GM21526 (cell line): ENCODE results near the gene MRPL32.

Source experiments
- ATAC-seq: cut with Tn5 transposase; IDR thresholded peaks from one replicate; pipeline ENCODE4 v1.9.1; 2021; ENCODE audit warnings: moderate library complexity; ENCODE audit not compliant: unreplicated experiment, low FRiP score

MRPL32 gene

DNA sequence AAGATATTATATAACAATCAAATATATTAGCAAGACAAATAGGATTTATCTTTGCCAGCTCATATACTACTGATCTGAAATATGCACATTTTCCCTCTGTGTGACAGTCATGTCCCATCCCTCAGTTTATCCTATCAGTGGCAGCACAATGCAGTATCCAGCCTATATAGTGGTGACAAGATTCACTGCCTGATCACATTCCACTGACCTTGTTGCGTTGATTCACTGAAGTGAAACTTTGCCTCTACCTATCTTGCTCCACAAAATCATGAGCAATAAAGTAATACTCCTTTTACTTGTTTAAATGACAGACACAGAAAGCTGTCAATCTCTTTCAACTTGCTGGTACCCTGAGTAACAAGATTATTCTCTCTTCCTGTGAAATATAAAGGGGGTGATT is 6.5 kb upstream of the MRPL32 start:
- no peak for ATAC-seq

DNA sequence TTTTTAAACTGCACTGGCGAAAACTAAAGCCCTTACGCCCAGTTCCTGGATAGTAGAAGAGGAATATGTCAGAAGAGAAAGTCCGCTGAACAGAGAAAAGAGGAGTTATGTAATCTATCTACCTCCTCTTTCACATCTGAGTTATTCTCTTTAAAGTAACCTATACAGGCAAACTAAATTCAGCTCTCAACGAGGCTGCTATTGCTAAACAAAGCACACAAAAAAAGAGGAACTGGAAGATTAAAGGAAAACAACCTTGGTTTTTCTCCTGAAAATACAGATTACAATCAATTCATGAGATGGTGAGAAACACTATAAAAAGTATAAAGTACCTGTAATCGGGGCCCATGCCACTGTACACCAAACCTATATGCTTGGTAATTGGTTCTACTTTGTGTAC is 6.0 kb upstream of the MRPL32 start:
- no peak for ATAC-seq

DNA sequence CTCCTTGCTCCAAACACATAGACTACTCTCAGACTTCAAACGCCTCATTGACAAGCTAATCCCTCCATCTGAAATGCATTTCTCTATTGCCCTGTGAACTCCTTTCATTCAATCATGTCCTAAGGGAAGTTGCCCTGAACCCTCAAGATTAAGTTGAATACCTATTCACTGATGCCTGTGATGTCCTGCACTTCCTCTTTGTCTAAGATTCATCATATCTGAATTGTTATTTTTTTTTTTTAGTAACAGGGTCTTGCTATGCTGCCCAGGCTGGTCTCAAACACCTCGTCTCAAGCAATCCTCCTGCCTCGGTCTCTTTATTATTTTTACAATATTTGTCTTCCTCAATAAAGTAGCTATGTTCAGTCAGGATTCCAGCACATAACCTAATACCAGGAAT is 3.4 kb upstream of the MRPL32 start:
- ATAC-seq, result no peak

DNA sequence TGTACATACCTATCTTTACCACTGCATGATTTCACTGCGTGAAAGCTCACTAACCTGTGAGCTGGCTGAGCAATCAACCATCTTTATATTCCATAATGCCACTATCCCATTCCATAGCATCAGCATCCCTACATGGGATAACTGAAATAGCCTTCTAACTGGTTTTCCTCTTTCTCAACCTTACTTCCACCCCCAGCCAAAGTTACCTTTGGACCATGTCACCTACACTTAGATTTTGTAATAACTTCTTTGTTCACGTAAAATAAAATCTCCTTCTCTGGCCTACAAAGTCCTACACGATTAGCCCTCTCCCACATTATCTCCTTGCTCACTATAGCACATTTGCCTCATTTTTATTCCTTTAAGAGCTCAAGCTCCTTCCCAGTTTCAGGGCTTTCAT is 2.7 kb upstream of the MRPL32 start:
- no peak for ATAC-seq

DNA sequence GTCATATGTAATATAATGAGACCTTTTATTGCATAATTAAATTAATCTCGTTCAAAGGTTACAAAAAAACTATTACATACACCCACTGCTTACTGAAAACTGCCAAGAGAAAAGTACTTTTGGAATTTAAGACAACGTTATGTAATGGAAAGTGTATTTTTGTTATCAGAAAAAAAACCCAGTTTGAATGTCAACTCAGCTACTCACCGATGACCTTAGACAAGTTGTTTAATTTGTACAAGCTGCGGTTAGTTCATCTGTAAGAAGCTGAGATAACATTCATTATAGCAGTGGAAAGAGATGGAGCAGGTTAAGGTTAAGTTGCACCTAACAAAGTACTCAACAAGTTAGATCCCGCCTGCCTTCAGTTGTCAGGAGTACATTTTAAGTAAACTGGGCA is 1.3 kb upstream of the MRPL32 start:
- ATAC-seq, result no peak

DNA sequence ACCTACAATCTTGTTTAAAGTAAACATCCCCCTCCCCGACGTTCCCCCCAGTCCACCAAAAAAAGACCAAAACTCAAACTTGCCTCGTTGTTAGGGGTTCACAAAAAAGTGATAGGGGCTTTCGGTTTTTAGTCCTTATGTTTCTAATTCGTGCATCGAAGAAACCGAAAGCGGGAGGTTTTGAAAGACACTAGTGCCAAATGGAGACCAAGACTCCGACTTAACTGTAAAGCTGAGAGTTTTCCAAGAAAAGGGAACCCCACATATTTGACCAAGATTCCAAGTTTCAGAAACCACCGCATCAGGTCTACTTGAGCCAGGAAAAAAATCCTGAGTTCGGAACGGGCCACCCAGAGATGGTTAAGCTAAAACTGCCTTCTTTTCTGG is 736 bp upstream of the MRPL32 start:
- no peak for ATAC-seq

DNA sequence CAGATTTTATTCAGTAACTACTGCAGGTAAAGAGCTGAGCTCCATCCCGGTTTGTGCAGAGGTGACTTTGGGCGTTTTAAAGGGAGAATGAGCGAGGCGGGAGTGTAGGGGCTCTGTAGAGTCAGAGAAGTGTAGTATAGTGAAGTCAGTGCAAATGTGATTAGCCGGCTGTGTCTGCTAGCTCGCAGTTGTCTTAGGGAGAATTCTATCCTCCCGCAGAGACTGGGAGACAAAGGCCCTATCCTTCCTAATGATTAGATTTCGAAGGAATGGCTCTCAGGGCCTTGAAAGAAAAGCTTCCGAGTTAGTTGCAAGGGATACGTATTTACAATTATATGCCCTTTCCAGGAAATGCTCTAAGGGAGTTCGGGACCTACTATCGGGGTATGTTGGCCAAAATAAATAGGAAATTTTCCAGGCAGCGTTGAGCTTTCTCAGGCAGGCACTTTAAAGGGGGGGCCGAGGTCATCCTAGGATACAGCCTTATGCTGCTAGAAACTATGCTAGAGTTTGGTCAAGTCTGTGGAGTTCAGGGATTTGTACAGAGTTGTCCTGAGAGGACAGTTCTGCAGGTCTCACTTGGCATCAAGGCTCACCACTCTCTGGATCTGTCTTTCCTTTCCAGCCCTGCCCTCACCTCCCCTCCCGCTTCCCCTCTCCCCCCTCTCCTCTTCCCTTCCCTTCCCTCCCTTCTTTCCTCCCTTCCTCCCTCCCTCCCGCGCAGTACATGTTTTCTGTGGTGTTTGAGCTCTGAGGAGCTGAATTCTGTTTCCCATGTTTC is 825 bp downstream of the MRPL32 start:
- ATAC-seq, result peak; percentile 27

DNA sequence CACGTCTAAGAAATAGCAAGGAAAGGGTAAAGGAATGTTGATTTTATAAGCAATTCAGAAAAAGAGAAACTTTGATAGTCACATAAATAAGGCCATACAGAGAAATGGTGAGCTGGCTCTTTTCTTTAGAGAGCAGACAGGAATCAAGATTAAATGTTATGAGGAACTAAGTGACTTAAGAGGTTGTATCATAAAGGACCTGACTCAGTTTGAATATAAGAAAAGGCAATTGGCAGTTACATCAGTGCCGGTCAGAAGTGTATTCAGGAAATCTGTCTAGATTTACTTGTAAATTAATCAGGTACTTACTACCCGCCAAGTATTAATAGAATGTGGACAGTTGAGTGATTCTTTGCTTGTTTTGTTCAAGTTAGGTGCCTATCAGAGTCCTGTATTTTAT is 2.1 kb downstream of the MRPL32 start:
- no peak for ATAC-seq

DNA sequence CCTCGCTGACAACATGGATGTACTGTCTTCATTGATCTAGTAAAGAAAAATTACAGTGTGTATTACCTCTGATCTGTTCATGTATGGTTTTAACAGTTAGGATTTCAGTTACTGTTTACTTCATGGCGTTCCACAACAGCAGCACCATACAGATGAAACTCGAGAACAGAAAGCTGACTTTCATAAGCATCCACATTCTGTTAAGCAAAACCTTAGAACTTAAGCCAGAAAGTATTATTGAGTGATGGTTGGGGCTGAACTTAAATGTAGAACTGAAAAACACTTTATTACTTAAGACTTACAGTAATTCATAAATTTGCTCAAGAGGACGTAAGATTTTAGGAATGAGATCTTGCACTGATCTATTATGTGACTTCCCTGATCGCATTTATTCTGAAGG is 3.7 kb downstream of the MRPL32 start:
- no peak for ATAC-seq

DNA sequence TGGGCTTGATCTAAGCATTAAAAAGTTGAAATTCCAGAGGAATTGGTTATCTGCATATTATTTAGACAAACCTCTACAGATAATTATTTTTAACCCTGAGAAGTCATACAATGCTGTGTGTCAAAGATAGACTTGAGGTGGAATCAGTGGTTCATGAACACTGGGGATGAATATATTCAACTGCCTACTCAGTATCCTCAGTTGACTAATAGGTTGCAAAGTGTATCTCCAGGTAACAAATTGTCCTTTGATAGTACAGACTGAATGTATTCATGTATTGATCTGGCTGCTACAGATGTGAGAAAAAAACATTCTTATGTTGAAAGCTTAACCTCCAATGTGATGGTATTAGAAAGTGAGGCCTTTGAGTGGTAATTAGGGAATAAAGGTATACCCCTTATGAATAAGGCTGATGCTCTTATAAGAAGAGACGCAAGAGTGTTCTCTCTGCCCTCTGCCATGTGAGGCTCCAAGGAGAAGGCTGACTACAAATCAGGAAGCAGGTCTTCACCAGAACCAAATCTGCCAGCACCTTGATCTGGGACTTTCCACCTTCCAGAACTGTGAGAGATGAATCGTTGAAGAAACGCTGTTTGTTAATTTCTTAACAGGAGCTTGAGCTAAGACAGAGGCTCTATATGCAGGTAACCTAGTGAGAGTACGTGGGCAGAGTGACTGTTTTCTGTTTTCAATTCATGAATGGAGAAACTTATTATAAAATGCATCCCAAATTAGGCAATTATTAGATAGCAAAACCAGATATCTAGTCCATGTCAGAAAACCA is 7.5 kb downstream of the MRPL32 start:
- no peak for ATAC-seq

DNA sequence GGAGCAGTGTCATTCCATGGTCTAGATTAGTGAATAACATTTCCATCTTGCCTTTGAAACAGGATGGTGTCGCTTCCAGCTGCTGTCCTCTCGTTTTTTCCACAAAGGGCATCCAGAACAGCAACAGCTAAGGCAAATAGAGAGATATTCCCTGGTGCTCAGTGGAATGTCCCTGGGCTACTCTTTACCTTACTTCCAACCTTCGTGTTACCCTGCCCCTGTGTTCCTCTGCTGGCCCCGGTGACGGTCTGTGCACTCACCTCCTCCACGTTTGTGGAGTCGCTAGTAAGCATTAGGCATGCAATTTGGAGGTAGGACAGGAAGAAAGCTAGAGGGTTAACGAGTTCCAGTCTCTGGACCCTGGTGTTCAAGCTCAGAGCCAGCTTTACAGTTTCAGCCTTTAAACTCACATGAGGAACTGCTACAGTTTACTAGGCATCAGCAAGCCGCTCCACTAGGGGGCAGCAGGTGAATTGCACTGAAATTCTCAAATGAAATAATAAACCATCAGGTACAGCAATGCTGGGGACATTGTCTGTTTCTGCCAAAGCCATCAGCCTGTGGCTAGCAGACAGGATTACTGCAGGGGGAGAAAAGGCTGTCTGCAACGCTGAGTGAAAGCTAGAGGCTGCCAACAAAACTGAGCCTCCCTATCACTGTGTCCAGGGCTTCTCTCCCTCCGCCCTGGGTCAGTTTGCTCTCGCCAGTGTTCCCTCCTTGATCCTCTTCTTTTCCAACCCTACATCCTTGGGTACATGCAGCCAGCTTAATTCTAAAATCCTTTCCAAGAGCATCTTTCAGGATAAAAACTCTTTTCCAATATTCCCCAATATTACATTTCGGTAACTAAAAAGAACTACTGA is 9.0 kb downstream of the MRPL32 start:
- ATAC-seq, result no peak

DNA sequence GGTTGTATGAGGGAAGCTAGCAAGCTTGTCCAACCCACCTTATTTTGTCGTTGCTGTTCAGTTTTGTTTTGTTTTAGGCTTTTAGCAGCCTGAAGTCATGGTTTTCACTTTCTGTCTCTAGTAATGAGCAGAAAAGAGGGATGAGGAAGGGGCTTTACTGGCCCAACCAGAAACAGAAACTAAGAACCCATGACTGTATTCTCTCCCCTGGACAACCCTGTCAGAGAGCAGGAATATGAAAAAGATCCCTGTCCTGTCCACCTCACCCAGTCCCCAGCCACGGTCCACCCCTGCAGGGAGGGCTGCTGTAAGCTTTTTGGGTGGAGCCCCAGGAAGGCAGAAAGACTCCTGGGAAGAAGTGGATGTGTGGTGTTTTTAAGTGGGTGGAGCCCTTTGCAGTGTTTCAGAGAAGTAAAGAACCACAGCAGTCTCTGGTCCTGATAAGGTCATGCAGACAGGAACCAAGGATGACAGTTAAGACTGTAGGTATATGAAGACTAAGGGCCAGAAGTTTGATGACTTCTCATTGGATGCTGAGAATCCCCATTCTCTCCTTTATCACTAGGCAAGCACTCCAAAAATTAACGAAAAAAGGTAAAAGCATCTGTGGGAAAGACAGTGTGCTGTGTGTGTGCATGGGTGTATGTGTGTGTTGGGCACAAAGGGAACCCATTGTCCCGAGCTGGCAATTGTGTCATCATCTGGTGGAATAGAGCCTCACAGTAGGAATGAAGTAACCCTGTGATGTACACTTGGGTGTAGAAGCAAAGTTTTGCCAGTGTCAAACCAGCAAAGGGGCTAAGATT is 13.8 kb downstream of the MRPL32 start:
- ATAC-seq, result peak; percentile 81

DNA sequence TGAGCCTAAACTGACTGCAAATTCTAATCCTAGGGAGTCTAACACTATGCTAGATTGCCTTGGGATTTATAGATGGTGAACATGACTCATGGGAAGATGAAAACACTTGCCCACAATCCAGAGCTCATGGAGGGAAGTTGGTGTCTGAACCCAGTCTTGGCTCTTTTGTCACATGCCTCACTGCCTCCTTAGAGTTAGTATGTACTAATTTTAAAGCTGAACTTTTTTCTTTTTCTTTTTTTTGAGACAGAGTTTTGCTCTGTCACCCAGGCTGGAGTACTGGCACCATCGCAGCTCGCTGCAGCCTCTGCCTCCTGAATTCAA is 14.4 kb downstream of the MRPL32 start:
- ATAC-seq, result no peak

DNA sequence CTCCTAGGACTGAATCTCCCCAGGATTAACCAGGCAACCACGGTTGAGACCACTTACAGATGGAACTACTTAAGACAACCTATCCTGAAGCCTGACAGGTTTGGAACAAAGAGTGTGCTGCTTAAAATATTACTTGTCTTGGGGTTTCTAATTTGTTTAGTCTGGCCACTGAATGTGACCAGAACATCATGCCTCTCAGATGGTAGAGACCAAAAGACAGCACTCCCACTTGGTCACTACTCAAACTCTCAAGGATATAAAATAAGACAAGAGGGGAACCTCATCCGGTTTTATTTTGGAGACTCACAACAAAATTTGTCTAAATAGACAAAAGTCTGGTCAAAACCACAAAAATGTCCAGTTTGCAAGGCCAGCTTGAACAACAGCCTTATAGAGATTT is 15.3 kb downstream of the MRPL32 start:
- no peak for ATAC-seq

DNA sequence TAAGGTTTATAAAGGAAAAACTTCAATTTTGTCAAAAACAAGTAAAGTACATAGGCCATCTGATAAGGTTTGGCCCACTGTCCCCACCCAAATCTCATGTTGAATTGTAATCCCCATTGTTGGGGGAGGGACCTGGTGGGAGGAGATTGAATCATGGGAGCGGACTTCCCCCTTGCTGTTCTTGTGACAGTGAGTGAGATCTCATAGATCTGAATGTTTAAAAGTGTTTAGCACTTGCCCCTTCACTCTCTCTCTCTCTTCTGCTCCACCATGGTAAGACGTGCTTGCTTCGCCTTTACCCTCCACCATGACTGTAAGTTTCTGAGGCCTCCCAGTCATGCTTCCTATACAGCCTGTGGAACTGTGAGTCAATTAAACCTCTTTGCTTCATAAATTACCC is 18.2 kb downstream of the MRPL32 start:
- no peak for ATAC-seq

DNA sequence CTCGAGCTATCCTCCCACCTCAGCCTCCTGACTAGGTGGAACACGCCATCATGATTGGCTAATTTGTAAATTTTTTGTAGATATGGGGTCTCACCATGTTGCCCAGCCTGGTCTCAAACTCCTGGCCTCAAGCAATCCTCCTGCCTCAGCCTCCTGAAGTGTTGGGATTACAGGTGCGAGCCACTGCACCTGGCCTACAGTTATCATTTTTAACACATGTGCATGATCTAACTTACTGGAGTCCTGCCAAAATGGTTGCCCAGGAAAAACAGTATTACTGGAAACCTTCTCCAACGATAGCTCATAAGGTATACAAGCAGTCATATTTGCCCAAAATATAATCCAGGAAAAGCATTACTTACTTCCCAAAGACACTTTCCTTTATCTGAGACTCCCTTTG is 20.2 kb downstream of the MRPL32 start:
- ATAC-seq, result no peak

DNA sequence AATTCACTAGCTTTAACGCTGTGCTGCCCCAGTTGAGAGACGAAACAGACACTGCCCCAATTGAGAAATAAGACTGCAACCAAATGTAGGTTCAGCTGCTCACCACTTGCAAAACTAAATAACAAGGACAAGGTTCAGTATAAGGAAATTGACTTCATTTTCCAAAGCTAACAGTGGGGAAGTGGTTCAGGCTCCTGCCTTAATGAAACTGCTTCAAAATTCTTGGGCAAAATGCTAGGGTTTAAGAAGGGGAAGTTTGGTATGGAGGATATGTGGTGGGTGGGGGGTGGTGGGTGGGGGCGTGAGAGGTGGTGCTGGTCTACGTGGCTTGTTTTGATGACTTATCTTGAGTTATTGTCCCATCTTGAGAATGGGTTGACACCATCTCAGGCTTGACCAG is 21.8 kb downstream of the MRPL32 start:
- no peak for ATAC-seq

DNA sequence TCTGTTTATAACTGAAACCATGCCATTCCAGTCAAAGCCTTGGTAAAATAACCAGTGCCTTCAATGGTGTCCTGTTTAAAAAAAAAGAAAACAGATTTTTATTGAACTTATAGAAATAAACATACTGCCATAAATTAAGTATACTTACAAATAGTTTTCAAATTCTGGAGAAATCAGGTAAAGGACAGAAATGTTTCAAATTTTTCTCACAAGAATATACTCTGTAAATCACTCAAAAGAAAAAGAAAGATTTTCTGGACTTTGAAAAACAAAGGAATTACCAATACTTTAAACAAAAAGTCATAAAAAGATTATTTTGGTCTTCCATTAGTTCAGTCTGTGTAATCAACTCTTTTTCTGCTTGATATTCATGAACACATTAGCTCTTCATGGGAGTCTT is 23.9 kb downstream of the MRPL32 start:
- no peak for ATAC-seq

DNA sequence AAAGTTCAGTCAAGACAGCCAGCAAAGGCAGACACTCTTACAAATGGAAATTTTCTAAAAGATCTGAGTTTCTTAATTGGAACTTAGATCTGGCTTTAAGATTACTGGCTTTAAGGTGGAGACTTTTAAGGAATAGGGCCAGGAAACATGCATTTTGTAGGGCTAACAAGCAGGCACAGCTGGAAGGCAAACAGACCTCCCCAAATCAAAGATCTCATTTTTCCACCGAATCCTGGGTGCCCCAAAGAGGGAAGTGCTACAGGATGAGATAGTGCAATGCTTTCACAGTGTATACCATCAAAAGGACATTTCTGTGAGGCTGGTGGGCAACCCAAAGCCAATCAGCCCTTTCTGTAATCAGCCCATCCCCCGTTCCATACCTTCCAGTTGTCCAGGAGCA is 27.4 kb downstream of the MRPL32 start:
- no peak for ATAC-seq

DNA sequence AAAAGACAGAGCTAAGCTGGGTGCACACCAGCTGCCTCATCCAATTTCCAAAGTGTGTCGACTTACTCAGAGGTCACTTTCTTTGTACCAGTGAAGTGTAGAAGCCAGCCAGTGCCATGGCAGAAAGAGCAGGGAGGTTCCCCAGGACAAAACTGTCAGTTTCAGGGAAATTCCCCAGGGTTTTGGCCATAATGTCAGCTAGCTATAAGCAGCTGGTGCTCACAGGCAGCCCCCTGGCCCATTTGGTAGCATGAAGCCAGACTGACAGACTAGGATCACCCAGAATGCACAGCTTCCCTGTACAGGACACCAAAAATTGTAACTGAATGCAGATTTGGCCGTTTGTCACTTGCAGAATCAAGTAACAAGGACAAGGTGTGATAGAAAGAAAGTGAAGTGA is 28.6 kb downstream of the MRPL32 start:
- ATAC-seq, result no peak

DNA sequence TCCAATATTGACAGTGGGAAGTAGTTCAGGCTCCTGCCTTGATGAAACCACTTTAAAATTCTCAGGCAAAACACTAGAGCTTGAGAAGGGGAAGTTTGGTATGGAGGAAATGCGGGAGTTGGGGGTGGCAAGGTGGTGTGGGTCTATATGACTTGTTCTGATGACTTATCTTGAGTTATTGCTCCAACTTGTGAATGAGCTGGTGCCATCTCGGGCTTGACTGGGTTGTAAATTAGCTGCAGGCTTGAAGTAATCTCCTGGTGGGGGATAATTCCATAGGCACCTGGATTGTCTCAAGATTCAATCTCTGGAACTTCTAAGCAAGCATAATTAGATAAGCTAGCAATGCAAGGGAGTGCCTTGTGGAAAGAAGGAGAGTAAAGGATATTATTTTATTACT is 29.0 kb downstream of the MRPL32 start:
- ATAC-seq, result no peak
